Neutrophil (primary cell): ENCODE measurements around the gene BMP3.

ENCODE experiments used
- H3K27ac ChIP-seq: fragments of 200-600 bp; sonication (generic); 2 replicates; pipeline ENCODE4 v1.5.1; 2016; ENCODE audit warnings: mild to moderate bottlenecking, moderate library complexity
- H3K27me3 ChIP-seq: fragments of 200-600 bp; sonication (generic); 2 replicates; pipeline ENCODE4 v1.6.0; 2016; ENCODE audit warnings: mild to moderate bottlenecking
- H3K36me3 ChIP-seq: fragments of 200-600 bp; sonication (generic); 2 replicates; pipeline ENCODE4 v1.5.1; 2017
- H3K4me1 ChIP-seq, 2 experiments: fragments of 200-600 bp in 1 of 2; sonication (generic) in 1 of 2; 1 replicate in 1 of 2; 2 replicates in 1 of 2; pipeline versions ENCODE4 v1.5.1 to v1.6.1; 2013 to 2016; ENCODE audit warnings: low read depth in 1 of 2, low read length in 1 of 2, mild to moderate bottlenecking in 1 of 2, moderate library complexity in 1 of 2; ENCODE audit not compliant: control insufficient read depth in 1 of 2, insufficient read depth in 1 of 2
- H3K4me3 ChIP-seq, 2 experiments: fragments of 200-600 bp in 1 of 2; sonication (generic) in 1 of 2; 1 replicate in 1 of 2; 2 replicates in 1 of 2; pipeline ENCODE4 v1.5.1; 2013 to 2016; ENCODE audit warnings: low read depth in 1 of 2, low read length in 1 of 2, mild to moderate bottlenecking in 1 of 2, moderate library complexity in 1 of 2
- H3K9me3 ChIP-seq: fragments of 200-600 bp; sonication (generic); 2 replicates; pipeline ENCODE4 v1.5.1; 2016
- CTCF ChIP-seq: fragments of 200-600 bp; sonication (generic); IDR thresholded peaks from 2 replicates; pipeline ENCODE4 v1.5.1; 2016; ENCODE audit warnings: antibody characterized with exemption

BMP3 gene

GRCh38 chr4:81023484-81023883 lies 7.0 kb upstream of the BMP3 start:
- Histone ChIP-seq H3K27me3 (peaks cover 45% of the 10 kb centered on the region), H3K4me1 (no peaks in the 10 kb centered on the region), H3K27ac (no peak overlapping the region), H3K9me3 (no peaks in the 10 kb centered on the region), H3K36me3 (no peaks in the 10 kb centered on the region), H3K4me3 (no peak overlapping the region)
- no peak for TF ChIP-seq CTCF

GRCh38 chr4:81030981-81031791 lies 678 bp downstream of the BMP3 start:
- Histone ChIP-seq H3K27ac (no peak overlapping the region), H3K9me3 (no peaks in the 10 kb centered on the region), H3K27me3 (peaks cover 99% of the 10 kb centered on the region), H3K4me1 (peaks cover 0 to 4% of the 10 kb centered on the region in 2 experiments), H3K36me3 (no peaks in the 10 kb centered on the region), H3K4me3 (no peak overlapping the region)
- no peak for TF ChIP-seq CTCF

- Histone ChIP-seq H3K4me1 (peaks cover 0 to 4% of the 10 kb centered on the region in 2 experiments), H3K27ac (no peak overlapping the region), H3K9me3 (no peaks in the 10 kb centered on the region), H3K36me3 (no peaks in the 10 kb centered on the region), H3K27me3 (peaks cover 100% of the 10 kb centered on the region), H3K4me3 (no peak overlapping the region)
- TF ChIP-seq CTCF: no peak
Measured at GRCh38 chr4:81031796-81032551, 1.5 kb downstream of the BMP3 start.

GRCh38 chr4:81032771-81033684 lies 2.5 kb downstream of the BMP3 start:
- TF ChIP-seq CTCF: no peak
- H3K27me3 ChIP-seq: peaks cover 100% of the 10 kb centered on the region
- no peak overlapping the region for H3K27ac ChIP-seq

GRCh38 chr4:81038636-81039350 lies 8.3 kb downstream of the BMP3 start:
- Histone ChIP-seq H3K4me3 (no peak overlapping the region), H3K9me3 (no peaks in the 10 kb centered on the region), H3K27me3 (peaks cover 66% of the 10 kb centered on the region), H3K4me1 (no peaks in the 10 kb centered on the region), H3K27ac (no peak overlapping the region), H3K36me3 (no peaks in the 10 kb centered on the region)
- TF ChIP-seq CTCF: no peak

More at GRCh38 chr4:81032771-81033684, 2.5 kb downstream of the BMP3 start:
- Histone ChIP-seq H3K36me3 (no peaks in the 10 kb centered on the region), H3K9me3 (no peaks in the 10 kb centered on the region), H3K4me3 (no peak overlapping the region), H3K4me1 (peaks cover 0 to 4% of the 10 kb centered on the region in 2 experiments)
